Neutrophil (primary cell): Measurements from ENCODE around the gene IL17C.
"Not testable (repeated sequence)": the region's sequence is repeated elsewhere in the genome, so short reads cannot be mapped to it uniquely, and the experiment has no call there.

Source experiments
- H3K27ac ChIP-seq: fragments of 200-600 bp; sonication (generic); 2 replicates; pipeline ENCODE4 v1.5.1; 2016; ENCODE audit warnings: mild to moderate bottlenecking, moderate library complexity
- H3K27me3 ChIP-seq: fragments of 200-600 bp; sonication (generic); 2 replicates; pipeline ENCODE4 v1.6.0; 2016; ENCODE audit warnings: mild to moderate bottlenecking
- H3K36me3 ChIP-seq: fragments of 200-600 bp; sonication (generic); 2 replicates; pipeline ENCODE4 v1.5.1; 2017
- H3K4me1 ChIP-seq, 2 experiments: fragments of 200-600 bp in 1 of 2; sonication (generic) in 1 of 2; 1 replicate in 1 of 2; 2 replicates in 1 of 2; pipeline versions ENCODE4 v1.5.1 to v1.6.1; 2013 to 2016; ENCODE audit warnings: low read depth in 1 of 2, low read length in 1 of 2, mild to moderate bottlenecking in 1 of 2, moderate library complexity in 1 of 2; ENCODE audit not compliant: control insufficient read depth in 1 of 2, insufficient read depth in 1 of 2
- H3K4me3 ChIP-seq, 2 experiments: fragments of 200-600 bp in 1 of 2; sonication (generic) in 1 of 2; 1 replicate in 1 of 2; 2 replicates in 1 of 2; pipeline ENCODE4 v1.5.1; 2013 to 2016; ENCODE audit warnings: low read depth in 1 of 2, low read length in 1 of 2, mild to moderate bottlenecking in 1 of 2, moderate library complexity in 1 of 2
- H3K9me3 ChIP-seq: fragments of 200-600 bp; sonication (generic); 2 replicates; pipeline ENCODE4 v1.5.1; 2016
- TF ChIP-seq, protein P1 (sequence below): fragments of 200-600 bp; sonication (generic); IDR thresholded peaks from 2 replicates; pipeline ENCODE4 v1.5.1; 2016; ENCODE audit warnings: antibody characterized with exemption

The IL17C gene

GRCh38 chr16:88602091-88602490, 36.3 kb upstream of the IL17C start:
- Histone ChIP-seq H3K4me1 (peaks cover 47 to 50% of the 10 kb centered on the region in 2 experiments), H3K4me3 (no peak overlapping the region), H3K9me3 (no peaks in the 10 kb centered on the region), H3K36me3 (peaks cover 47% of the 10 kb centered on the region), H3K27ac (no peak overlapping the region), H3K27me3 (no peaks in the 10 kb centered on the region)
- TF ChIP-seq, protein P1, sequence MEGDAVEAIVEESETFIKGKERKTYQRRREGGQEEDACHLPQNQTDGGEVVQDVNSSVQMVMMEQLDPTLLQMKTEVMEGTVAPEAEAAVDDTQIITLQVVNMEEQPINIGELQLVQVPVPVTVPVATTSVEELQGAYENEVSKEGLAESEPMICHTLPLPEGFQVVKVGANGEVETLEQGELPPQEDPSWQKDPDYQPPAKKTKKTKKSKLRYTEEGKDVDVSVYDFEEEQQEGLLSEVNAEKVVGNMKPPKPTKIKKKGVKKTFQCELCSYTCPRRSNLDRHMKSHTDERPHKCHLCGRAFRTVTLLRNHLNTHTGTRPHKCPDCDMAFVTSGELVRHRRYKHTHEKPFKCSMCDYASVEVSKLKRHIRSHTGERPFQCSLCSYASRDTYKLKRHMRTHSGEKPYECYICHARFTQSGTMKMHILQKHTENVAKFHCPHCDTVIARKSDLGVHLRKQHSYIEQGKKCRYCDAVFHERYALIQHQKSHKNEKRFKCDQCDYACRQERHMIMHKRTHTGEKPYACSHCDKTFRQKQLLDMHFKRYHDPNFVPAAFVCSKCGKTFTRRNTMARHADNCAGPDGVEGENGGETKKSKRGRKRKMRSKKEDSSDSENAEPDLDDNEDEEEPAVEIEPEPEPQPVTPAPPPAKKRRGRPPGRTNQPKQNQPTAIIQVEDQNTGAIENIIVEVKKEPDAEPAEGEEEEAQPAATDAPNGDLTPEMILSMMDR = no peak

- no peaks in the 10 kb centered on the region for H3K27me3 ChIP-seq
- TF ChIP-seq, protein P1 = no peak
- H3K9me3 ChIP-seq = no peaks in the 10 kb centered on the region
- H3K36me3 ChIP-seq = peaks cover 50% of the 10 kb centered on the region
- peaks cover 29 to 31% of the 10 kb centered on the region in 2 experiments for H3K4me1 ChIP-seq
- H3K4me3 ChIP-seq = peak overlapping the region in 1 of 2 experiments; percentile 10
- H3K27ac ChIP-seq = peak overlapping the region; percentile 75
Observed at GRCh38 chr16:88605186-88606147, 32.9 kb upstream of the IL17C start.

DNA sequence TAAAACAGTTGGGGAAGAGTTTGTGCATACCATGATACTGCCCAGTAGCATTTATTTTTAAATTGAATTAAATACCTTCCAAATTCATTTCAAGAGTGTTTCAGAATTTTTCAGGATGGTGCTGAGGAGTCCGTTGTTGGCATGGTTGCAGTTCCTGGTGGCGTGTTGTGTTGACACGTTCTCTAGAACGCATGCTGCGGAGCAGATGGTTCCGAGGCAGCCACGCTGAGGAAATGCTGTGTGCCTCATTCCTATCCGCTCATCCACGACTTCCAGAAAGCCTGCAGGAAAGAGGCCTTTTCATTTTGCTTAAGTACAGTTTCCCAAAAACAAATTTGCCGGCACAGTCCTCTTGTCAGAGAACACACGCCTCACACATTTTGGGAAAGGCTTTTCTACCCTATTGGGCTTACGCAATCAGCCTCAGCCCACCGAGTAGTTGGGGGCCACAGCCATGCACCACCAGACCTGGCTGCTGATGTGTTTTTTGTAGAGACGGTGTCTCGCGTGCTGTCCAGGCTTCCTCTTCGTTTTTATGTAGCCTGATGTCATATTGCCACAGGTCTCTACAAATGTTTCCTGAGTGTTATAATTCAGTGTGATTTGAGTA, 32.1 kb upstream of the IL17C start:
- TF ChIP-seq, protein P1 = no peak
- Histone ChIP-seq H3K4me1 (peaks cover 25 to 26% of the 10 kb centered on the region in 2 experiments), H3K36me3 (peaks cover 50% of the 10 kb centered on the region), H3K27me3 (no peaks in the 10 kb centered on the region), H3K4me3 (no peak overlapping the region), H3K9me3 (no peaks in the 10 kb centered on the region), H3K27ac (peak overlapping the region; percentile 75)

- Histone ChIP-seq H3K4me1 (peaks cover 32 to 33% of the 10 kb centered on the region in 2 experiments), H3K4me3 (no peak overlapping the region), H3K27me3 (no peaks in the 10 kb centered on the region), H3K36me3 (peaks cover 46% of the 10 kb centered on the region), H3K27ac (no peak overlapping the region), H3K9me3 (no peaks in the 10 kb centered on the region)
- TF ChIP-seq, protein P1 = no peak
Observed at GRCh38 chr16:88608076-88608475, 30.3 kb upstream of the IL17C start.

- H3K27ac ChIP-seq, H3K4me3 ChIP-seq, H3K9me3 ChIP-seq, H3K27me3 ChIP-seq: not testable (repeated sequence)
- Histone ChIP-seq H3K36me3 (peaks cover 53% of the 10 kb centered on the region), H3K4me1 (peaks cover 39 to 44% of the 10 kb centered on the region in 2 experiments)
Observed at GRCh38 chr16:88609426-88609825, 28.9 kb upstream of the IL17C start.

- Histone ChIP-seq H3K27ac (no peak overlapping the region), H3K4me1 (peaks cover 33 to 38% of the 10 kb centered on the region in 2 experiments), H3K27me3 (no peaks in the 10 kb centered on the region), H3K9me3 (no peaks in the 10 kb centered on the region), H3K4me3 (no peak overlapping the region), H3K36me3 (peaks cover 59% of the 10 kb centered on the region)
- TF ChIP-seq, protein P1 = no peak
Observed at GRCh38 chr16:88610080-88610479, 28.3 kb upstream of the IL17C start.
